ENCODE data around the gene DNAH8. TPM values are rescaled to one million over a fixed set of nuclear protein-coding genes. Genes with fewer than 3 reads are reported as not detected.

Gene DNAH8
- total RNA-seq, 1 experiment from 2014 or later: not detected

- TF ChIP-seq SIN3A (IDR thresholded peaks at IDR 0.05; ENCODE audit: borderline replicate concordance, insufficient read depth, low read depth, low read length) (no peak), CTCF (IDR thresholded peaks at IDR 0.05) (no peak), REST (IDR thresholded peaks at IDR 0.05; ENCODE audit: insufficient read depth in 1 of 2, low read depth in 2 of 2, low read length in 1 of 2) (no peak), POLR2AphosphoS5 (IDR thresholded peaks at IDR 0.05; ENCODE audit: low read depth, low read length) (no peak), TCF7L2 (IDR thresholded peaks at IDR 0.05; ENCODE audit: low read depth, low read length) (no peak)
- in situ Hi-C loops (cut with HindIII; ENCODE audit: low pct_unique_long_range_greater_than_20kb, low sequenced_read_pairs): no loop called here
- Histone ChIP-seq H3K4me3 (ENCODE audit: low read depth in 2 of 2, low read length in 2 of 2) (no peak overlapping the region), H3K4me1 (ENCODE audit: control insufficient read depth, insufficient read depth, low read length) (no peaks in the 10 kb centered on the region), H3K36me3 (ENCODE audit: control insufficient read depth, insufficient read depth, low read length) (peaks cover 22% of the 10 kb centered on the region), H3K27ac (ENCODE audit: low read length) (no peak overlapping the region), H3K9me3 (ENCODE audit: control insufficient read depth, insufficient read depth, low read depth, low read length) (no peaks in the 10 kb centered on the region), H3K27me3 (ENCODE audit: control insufficient read depth, insufficient read depth, low read length) (no peaks in the 10 kb centered on the region)
- ATAC-seq: no peak
- ChIA-PET CTCF (no interaction called here), POLR2A (no interaction called here)
- no TSS peak for BruUV-seq (replicated peaks)
- DNase-seq (ENCODE audit: low read depth, low spot score): no peak
- intact Hi-C loops (cut with micrococcal nuclease; ENCODE audit: unreplicated experiment): no loop called here
Observed at GRCh38 chr6:38686270-38687042, 28.7 kb upstream of the DNAH8 start.

GRCh38 chr6:38687043-38687353 lies 28.1 kb upstream of the DNAH8 start:
- H3K4me1 ChIP-seq (ENCODE audit: control insufficient read depth, insufficient read depth, low read length): no peaks in the 10 kb centered on the region
- intact Hi-C loops (cut with micrococcal nuclease; ENCODE audit: unreplicated experiment) (no loop called here), in situ Hi-C loops (cut with HindIII; ENCODE audit: low pct_unique_long_range_greater_than_20kb, low sequenced_read_pairs) (no loop called here)
- ChIA-PET POLR2A (no interaction called here), CTCF (no interaction called here)
- no TSS peak for BruUV-seq (replicated peaks)
- no peaks in the 10 kb centered on the region for H3K9me3 ChIP-seq (ENCODE audit: control insufficient read depth, insufficient read depth, low read depth, low read length)
- TF ChIP-seq POLR2AphosphoS5 (IDR thresholded peaks at IDR 0.05; ENCODE audit: low read depth, low read length) (no peak), SIN3A (IDR thresholded peaks at IDR 0.05; ENCODE audit: borderline replicate concordance, insufficient read depth, low read depth, low read length) (no peak), CTCF (IDR thresholded peaks at IDR 0.05) (no peak), TCF7L2 (IDR thresholded peaks at IDR 0.05; ENCODE audit: low read depth, low read length) (no peak), REST (IDR thresholded peaks at IDR 0.05; ENCODE audit: insufficient read depth in 1 of 2, low read depth in 2 of 2, low read length in 1 of 2) (no peak)
- H3K27me3 ChIP-seq (ENCODE audit: control insufficient read depth, insufficient read depth, low read length): no peaks in the 10 kb centered on the region
- ATAC-seq: no peak
- H3K36me3 ChIP-seq (ENCODE audit: control insufficient read depth, insufficient read depth, low read length): peaks cover 21% of the 10 kb centered on the region
- H3K27ac ChIP-seq (ENCODE audit: low read length): no peak overlapping the region
- no peak for DNase-seq (ENCODE audit: low read depth, low spot score)
- no peak overlapping the region for H3K4me3 ChIP-seq (ENCODE audit: low read depth in 2 of 2, low read length in 2 of 2)

All from Panc1 (cell line).